HG03066 (cell line): ENCODE results near the gene PTGES2.

ENCODE experiments used
- ATAC-seq: cut with Tn5 transposase; IDR thresholded peaks from one replicate; pipeline ENCODE4 v1.9.1; 2021; ENCODE audit warnings: low read depth; ENCODE audit not compliant: unreplicated experiment

Gene PTGES2

GRCh38 chr9:128127568-128127989, at the start of gene PTGES2:
Gene PTGES2 (minus strand): TSS chr9:128127729. CDS start chr9:128127717, 12 bp downstream.
- ATAC-seq = peak; percentile 44

DNA sequence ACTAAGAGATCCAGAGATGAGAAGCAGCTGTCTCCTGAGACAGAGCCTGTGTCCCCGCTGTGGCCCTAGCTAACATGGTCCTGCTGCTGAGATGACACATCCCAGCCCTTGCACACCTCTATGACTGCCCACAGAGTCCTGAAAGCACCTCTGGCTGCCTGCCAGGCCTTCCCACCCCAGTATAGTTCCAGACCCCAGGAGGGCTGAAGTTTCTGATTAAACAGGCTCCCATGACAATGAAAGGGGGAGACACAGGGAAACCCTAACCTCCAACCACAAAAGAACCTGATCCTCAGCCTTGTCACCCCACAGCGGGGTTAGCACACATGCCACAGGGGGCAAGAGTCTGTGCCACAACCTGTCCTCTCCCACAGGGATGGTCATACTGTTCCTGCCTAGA, 48.2 kb upstream of the PTGES2 start:
- ATAC-seq = no peak

DNA sequence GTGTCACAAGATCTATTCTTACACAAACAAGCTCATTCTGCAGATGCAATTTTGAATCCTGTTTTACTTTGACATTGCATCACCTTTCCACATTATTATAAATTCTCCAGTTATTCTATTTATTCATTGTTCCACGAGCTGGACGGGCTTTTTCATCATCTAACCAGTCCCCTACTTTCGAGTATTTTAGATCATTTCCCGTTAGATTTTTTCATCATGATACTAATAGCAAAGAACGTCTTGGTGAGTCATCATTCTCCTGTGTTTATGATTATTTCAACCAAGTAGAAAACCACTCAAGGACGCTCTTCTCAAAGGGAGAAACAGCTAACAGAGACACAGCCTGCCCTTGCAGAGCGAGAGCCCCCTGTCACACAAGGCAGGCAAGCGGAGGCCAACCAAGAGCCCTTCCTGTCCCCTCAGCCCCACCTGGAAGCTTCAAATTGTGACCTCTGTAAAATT, 47.6 kb upstream of the PTGES2 start:
- ATAC-seq = no peak

DNA sequence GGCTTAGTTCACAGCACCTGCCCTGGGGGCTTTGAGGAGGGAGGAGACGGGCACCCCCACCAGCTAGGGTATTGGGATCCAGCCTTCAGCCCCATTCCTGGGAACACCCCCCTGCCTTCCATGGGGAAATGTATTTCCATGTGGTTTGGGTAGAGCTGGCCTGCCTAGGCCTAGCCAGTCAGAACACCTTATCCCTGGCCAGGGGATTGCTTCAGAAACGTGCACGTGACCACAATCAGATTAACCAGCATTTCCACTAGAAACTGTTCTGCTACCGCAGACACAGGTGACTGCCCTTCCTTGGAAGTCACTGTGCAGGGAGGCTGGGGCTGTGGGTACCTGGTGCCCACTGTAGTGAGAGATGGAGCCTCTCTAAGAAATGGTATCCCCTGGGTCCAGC, 46.5 kb upstream of the PTGES2 start:
- no peak for ATAC-seq

DNA sequence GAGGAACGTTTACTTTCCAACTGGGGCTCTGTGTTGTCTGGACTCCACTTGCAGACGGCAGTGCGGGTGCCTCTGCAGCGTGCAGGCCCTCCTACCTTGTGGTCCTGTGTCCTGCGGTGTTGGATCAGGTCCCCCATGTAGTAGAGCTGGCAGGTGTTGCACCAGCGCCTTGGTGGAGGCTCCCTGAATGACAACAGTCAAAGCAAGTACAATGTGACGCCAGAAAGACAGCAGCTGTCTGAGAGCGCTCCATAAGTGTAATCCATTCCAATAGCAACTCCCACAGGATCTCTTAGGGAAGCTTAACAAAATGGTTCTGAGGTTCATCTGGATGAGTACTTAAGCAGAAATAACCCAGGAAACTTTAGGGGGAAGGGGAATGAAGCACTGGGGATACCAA, 42.4 kb upstream of the PTGES2 start:
- no peak for ATAC-seq

GRCh38 chr9:128169492-128169891, 42.0 kb upstream of the PTGES2 start:
- no peak for ATAC-seq

- ATAC-seq = no peak
These were observed 41.3 kb upstream of the PTGES2 start for GRCh38 chr9:128168731-128169308.

GRCh38 chr9:128167209-128167608, 39.7 kb upstream of the PTGES2 start:
- ATAC-seq = no peak

DNA sequence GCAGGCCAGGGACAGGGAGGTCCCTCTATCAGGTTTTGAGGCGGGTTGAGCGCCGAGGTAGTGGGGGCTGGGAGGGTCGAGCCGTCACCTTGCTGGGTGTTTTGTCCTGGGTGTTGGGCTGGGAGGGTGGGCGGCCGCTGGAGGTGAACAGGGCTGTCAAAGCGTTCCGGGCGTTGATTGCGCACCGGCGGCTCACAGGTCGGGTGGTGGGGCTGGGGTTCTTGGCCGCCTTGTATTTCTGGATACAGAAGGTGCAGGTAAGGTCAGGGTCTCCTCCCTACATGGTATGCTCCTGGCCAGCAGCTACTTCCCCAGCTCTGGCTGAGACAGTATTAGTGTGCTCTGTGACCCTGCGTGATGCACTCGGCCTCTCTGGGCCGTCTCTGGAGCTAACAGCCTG, 38.6 kb upstream of the PTGES2 start:
- no peak for ATAC-seq

- no peak for ATAC-seq
These were observed 36.9 kb upstream of the PTGES2 start for GRCh38 chr9:128164307-128164885.

- no peak for ATAC-seq
These were observed 36.2 kb upstream of the PTGES2 start for GRCh38 chr9:128163523-128164306.

DNA sequence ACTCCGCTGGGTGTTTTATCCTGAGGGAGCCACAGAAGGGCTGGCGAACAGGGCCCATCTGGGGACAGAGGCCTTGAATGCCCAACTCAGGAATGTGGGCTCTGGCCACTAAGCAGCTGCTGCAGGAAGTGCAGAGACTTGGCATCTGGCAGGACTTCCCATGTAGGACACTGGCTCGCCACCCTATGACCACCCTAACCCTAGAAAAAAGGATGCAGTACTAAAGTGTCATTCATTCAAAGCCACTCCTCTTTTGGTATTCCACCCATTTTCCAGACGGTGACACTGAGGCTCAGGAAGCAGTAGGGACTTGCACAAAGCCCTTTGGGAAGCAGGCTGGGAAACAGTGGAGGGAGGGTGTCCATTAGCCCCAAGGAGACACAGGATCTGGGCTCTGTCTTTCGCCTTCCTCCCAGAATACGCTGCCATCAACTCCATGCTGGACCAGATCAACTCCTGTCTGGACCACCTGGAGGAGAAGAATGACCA, 35.5 kb upstream of the PTGES2 start:
- no peak for ATAC-seq

DNA sequence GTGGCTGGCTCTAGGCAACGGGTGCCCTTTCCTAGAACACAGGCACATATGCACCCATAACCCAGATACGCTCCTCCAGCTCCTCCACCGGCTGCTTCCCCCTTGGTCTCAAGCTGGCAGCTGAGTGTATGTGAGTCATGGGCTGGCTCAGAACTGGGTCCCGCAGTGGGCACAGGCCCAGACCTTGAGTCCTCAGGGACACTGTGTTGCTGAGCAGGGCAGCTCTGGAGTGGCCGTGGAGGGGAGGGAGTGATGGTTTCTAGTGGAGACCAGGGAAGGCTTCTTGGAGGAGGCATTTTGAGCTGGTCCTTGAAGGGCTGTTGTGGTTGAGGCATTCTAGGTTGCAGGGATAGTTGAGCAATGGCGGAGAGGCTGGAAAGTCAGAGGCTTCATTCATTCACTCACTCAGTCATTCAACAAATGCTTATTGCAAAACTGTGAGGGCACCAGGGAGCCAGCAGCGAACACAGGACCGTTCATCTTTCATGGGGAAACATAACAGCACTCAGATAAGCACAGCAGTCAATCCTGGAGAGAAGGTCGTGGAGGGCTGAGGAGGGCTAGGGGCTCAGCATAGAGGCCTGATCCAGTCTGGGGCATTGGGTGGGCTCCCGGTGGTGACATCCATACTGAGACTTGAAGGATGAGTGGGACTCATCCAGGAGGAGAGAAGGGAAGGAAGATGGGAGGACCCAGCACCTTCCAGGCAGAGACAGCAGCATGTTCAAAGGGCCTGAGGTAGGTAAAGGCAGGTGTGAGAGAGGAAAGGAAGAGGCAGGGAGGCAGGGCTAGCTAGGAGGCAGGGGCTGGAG, 34.9 kb upstream of the PTGES2 start:
- ATAC-seq = no peak

DNA sequence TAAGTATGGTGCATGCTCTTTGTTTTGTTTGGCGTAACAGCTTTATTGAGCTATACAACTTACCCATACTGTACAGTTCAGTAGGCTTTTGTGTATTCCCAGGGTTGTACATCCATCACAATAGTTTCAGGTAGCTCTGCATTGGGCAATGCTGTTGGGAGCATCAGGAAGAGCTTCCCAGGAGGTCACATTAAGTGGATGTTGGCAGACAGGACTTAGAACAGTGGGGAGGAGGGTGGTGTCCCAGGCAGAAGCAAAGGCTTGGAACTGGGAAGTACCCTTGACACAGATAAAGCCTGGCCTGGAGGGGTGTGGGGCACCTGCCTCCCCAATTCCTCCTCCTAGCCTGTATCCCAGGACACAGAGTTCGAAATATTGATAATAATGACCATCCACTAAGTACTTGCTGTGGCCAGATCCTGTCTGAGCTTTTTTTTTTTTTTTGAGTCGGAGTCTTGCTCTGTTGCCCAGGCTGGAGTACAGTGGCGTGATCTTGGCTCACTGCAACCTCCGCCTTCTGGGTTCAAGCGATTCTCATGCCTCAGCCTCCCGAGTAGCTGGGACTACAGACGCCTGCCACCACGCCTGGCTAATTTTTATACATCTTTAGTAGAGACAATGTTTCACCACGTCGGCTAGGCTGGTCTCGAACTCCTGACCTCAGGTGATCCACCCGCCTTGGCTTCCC, 33.8 kb upstream of the PTGES2 start:
- ATAC-seq = no peak

DNA sequence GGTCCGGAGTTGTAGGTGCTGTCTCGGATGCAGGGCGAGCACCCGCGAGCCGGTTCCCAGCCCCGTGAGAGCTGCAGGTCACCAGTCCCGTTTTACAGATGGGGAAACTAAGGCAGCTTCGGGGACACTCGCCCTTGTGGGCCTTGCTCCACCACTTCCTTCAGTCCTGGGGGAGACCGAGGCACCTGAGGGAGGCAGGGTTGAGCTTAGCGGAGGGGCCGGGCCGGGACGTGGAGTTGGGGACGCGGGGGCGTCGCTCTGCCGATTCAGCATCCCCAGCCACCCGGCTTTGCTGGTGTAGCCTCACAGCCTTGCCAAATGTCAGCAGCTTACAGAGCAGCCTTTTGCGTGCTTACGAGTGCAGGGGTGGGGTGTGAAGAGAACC, 33.1 kb upstream of the PTGES2 start:
- no peak for ATAC-seq

DNA sequence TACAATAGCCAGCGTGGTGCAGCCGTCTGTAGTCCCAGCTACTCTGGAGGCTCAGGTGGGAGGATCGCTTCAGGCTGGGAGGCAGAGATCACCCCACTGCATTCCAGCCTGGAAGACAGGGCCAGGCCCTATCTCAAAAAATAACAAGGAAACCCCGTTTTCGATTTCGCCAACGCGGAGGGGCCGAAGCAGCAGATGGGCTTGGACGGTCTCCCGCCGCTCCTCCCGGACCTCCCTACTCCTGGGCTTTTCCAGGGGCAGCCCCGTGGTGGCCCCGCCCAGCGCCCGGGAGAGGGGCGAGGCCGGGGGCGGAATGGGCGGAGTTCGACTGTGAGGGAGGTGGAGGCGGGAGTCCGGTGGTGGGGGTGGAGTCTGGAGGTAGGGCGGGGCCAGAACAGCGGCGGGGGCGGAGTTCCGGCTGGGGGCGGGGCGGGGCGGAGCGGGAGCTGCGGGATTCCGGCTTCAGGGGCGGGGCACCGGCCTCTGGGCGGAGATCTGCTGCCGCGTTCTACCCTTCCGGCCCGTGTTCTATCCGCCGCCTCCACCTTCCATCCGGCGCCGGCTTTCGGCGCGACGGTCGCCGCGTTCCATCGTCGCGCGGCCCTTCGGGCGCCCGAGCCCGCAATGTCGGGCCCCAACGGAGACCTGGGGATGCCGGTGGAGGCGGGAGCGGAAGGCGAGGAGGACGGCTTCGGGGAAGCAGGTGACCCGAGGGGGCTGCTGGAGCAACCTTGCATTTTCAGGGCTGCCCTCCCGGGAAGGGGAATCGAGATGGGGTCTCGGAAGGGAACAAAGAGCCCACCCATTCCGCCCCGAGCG, 32.5 kb upstream of the PTGES2 start, which contains the start of gene BBLN:
Gene BBLN, plus strand, starts transcription at position 482 of the 819 bp plus-strand sequence. Its CDS starts 143 bp downstream, at position 625.
- peak; percentile 83 for ATAC-seq

DNA sequence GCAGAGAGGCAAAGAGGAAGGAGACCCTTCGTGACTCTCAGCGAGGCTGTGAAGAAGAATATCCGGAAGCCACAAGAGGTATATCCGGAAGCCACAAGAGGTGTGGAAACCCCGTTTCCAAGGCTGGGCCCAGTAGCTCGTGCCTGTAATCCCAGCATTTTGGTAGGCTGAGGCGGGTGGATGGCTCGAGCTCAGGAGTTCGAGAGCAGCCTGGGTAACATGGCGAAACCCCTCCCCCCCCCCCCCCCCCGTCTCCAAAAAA, 31.9 kb upstream of the PTGES2 start:
- ATAC-seq = peak; percentile 8

DNA sequence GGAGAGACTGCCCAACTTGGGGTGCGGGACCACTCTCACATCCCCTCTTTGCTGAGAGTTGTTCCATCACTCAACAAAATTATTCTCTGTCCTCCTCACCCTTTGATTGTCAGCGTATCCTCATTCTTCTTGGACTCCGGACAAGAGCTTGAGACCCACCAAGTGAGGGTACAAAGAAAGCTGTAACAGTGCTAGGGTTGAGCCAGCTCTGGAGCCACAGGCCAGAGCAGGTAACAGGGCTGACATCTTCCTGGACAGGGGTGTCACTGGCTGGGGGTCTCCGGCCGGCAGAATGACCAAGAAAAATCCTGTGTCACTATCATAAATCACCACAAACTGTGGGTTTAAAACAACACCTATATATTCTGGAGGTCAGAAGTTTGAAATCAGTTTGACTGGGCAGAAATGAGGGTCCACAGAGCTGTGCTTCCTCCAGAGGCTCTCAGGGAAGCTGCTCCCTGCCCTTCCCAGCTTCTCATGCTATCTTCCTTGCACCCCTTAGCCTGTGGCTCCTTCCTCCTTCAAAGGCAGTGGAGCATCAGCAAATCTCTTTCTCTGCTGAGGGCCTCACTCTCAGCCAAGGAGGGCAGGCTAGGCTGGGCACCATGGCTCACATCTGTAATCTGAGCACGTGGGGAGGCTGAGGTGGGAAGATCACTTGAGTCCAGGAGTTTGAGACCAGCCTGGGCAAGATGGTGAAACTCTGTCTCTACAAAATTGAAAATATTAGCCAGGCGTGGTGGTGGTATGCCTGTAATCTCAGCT, 28.4 kb upstream of the PTGES2 start:
- ATAC-seq = no peak
